Vagina (tissue), 2 donors: ENCODE data around the gene MS4A12. TPM values are rescaled to one million over a fixed set of nuclear protein-coding genes. Genes with fewer than 3 reads are reported as not detected.
"Not testable (repeated sequence)": the region's sequence is repeated elsewhere in the genome, so short reads cannot be mapped to it uniquely, and the experiment has no call there.

Experiments used
- DNase-seq, 2 donors: peaks; one replicate each; pipeline ENCODE4 v3.0.0-alpha.2; 2017; ENCODE audit errors: extremely low spot score in 2 of 2
- H3K27ac ChIP-seq: fragments of 200-600 bp; sonication (generic); one replicate; pipeline ENCODE4 v1.5.1; 2019
- H3K27me3 ChIP-seq: fragments of 200-600 bp; sonication (generic); one replicate; pipeline ENCODE4 v1.5.1; 2019
- H3K36me3 ChIP-seq, 2 donors: fragments of 200-600 bp; sonication (generic); one replicate each; pipeline ENCODE4 v1.5.1; 2017 to 2019
- H3K4me1 ChIP-seq: fragments of 200-600 bp; sonication (generic); one replicate; pipeline ENCODE4 v1.5.1; 2019
- H3K4me3 ChIP-seq, 2 donors: fragments of 200-600 bp; sonication (generic); 1 replicate in 1 of 2; 2 replicates in 1 of 2; pipeline ENCODE4 v1.5.1; 2016 to 2019
- H3K9me3 ChIP-seq: fragments of 200-600 bp; sonication (generic); one replicate; pipeline ENCODE4 v1.5.1; 2019
- CTCF ChIP-seq, 3 experiments: fragments of 450-650 bp in 2 of 3; fragments of 200-600 bp in 1 of 3; sonication (generic) in 1 of 3; IDR thresholded peaks; one replicate each; pipeline ENCODE4 v1.5.1; 2017 to 2019; ENCODE audit warnings: antibody characterized with exemption in 3 of 3, mild to moderate bottlenecking in 2 of 3, moderate library complexity in 2 of 3
- POLR2A ChIP-seq, 2 donors: fragments of 450-650 bp; IDR thresholded peaks; one replicate each; pipeline ENCODE4 v1.6.1; 2017; ENCODE audit warnings: antibody characterized with exemption in 2 of 2, mild to moderate bottlenecking in 2 of 2, moderate library complexity in 2 of 2
- POLR2AphosphoS5 ChIP-seq, 2 donors: sonication (generic); formaldehyde crosslinking; IDR thresholded peaks; one replicate each; pipeline ENCODE4 v1.9.0; 2017; ENCODE audit warnings: antibody characterized with exemption in 2 of 2, mild to moderate bottlenecking in 2 of 2, low read depth in 1 of 2; ENCODE audit not compliant: insufficient read depth in 1 of 2
- intact Hi-C: fragments of 100-400 bp; cut with DNase I; formaldehyde crosslinking; loops from one replicate; pipeline ENCODE4 v1.15.1; 2023
- total RNA-seq: library from RNA; depleted of rRNA; stranded (reverse); fragments of >200 nt; gene quantifications from one replicate; pipeline ENCODE4 v1.2.3, GENCODE V29; 2016

Gene MS4A12
- total RNA-seq, 1 donor from 2014 or later, result not detected

GRCh38 chr11:60498853-60499252, 6.3 kb downstream of the MS4A12 start:
- no peak for DNase-seq
- no peak for TF ChIP-seq POLR2AphosphoS5 (IDR thresholded peaks at IDR 0.05; ENCODE audit: insufficient read depth in 1 of 2, low read depth in 1 of 2)
- no peak for TF ChIP-seq POLR2A (IDR thresholded peaks at IDR 0.05)
- no peak for TF ChIP-seq CTCF (IDR thresholded peaks at IDR 0.05)
- intact Hi-C loops, result no loop called here
- H3K36me3 ChIP-seq, result no peaks in the 10 kb centered on the region
- H3K9me3 ChIP-seq, result no peaks in the 10 kb centered on the region
- H3K4me1 ChIP-seq, result no peaks in the 10 kb centered on the region
- H3K27ac ChIP-seq, result no peak overlapping the region
- H3K4me3 ChIP-seq, result no peak overlapping the region
- no peaks in the 10 kb centered on the region for H3K27me3 ChIP-seq

- H3K4me3 ChIP-seq, result no peak overlapping the region
- DNase-seq, result no peak
- TF ChIP-seq CTCF (IDR thresholded peaks at IDR 0.05), result no peak
- TF ChIP-seq POLR2AphosphoS5 (IDR thresholded peaks at IDR 0.05; ENCODE audit: insufficient read depth in 1 of 2, low read depth in 1 of 2), result no peak
- TF ChIP-seq POLR2A (IDR thresholded peaks at IDR 0.05), result no peak
- H3K36me3 ChIP-seq, result no peaks in the 10 kb centered on the region
- no peaks in the 10 kb centered on the region for H3K9me3 ChIP-seq
- H3K4me1 ChIP-seq, result no peaks in the 10 kb centered on the region
- no peak overlapping the region for H3K27ac ChIP-seq
- H3K27me3 ChIP-seq, result no peaks in the 10 kb centered on the region
- intact Hi-C loops, result no loop called here
Measured at GRCh38 chr11:60500276-60500910, 7.8 kb downstream of the MS4A12 start.

- intact Hi-C loops, result no loop called here
- no peaks in the 10 kb centered on the region for H3K9me3 ChIP-seq
- DNase-seq, result no peak
- H3K27me3 ChIP-seq, result no peaks in the 10 kb centered on the region
- no peak overlapping the region for H3K4me3 ChIP-seq
- no peak overlapping the region for H3K27ac ChIP-seq
- no peaks in the 10 kb centered on the region for H3K4me1 ChIP-seq
- TF ChIP-seq POLR2AphosphoS5 (IDR thresholded peaks at IDR 0.05; ENCODE audit: insufficient read depth in 1 of 2, low read depth in 1 of 2), result no peak
- TF ChIP-seq CTCF (IDR thresholded peaks at IDR 0.05), result no peak
- no peak for TF ChIP-seq POLR2A (IDR thresholded peaks at IDR 0.05)
- H3K36me3 ChIP-seq, result no peaks in the 10 kb centered on the region
Measured at GRCh38 chr11:60502221-60502775, 9.7 kb downstream of the MS4A12 start.

- no peaks in the 10 kb centered on the region for H3K27me3 ChIP-seq
- no peak overlapping the region for H3K4me3 ChIP-seq
- intact Hi-C loops, result no loop called here
- H3K4me1 ChIP-seq, result no peaks in the 10 kb centered on the region
- H3K27ac ChIP-seq, result no peak overlapping the region
- H3K36me3 ChIP-seq, result no peaks in the 10 kb centered on the region
- no peak for TF ChIP-seq CTCF (IDR thresholded peaks at IDR 0.05)
- no peaks in the 10 kb centered on the region for H3K9me3 ChIP-seq
- DNase-seq, result no peak
Measured at GRCh38 chr11:60504219-60504905, 11.8 kb downstream of the MS4A12 start.

- H3K9me3 ChIP-seq, H3K36me3 ChIP-seq, intact Hi-C loops, H3K4me3 ChIP-seq, H3K27ac ChIP-seq, DNase-seq, H3K4me1 ChIP-seq, H3K27me3 ChIP-seq: not testable (repeated sequence)
Measured at GRCh38 chr11:60509609-60510008, 17.0 kb downstream of the MS4A12 start.

- H3K4me3 ChIP-seq, intact Hi-C loops, H3K36me3 ChIP-seq, H3K27me3 ChIP-seq, H3K9me3 ChIP-seq, DNase-seq, H3K27ac ChIP-seq, H3K4me1 ChIP-seq: not testable (repeated sequence)
Measured at GRCh38 chr11:60510209-60510608, 17.6 kb downstream of the MS4A12 start.
